B cell (primary cell): ENCODE results near the gene LPXN. TPM values are rescaled to one million over a fixed set of nuclear protein-coding genes. Genes with fewer than 3 reads are reported as not detected.

Experiments
- ATAC-seq: fragments of 200-7000 bp; cut with Tn5 transposase; one replicate; pipeline ENCODE4 v1.10.0; 2021; ENCODE audit warnings: low read depth, mild to moderate bottlenecking, moderate number of reproducible peaks, moderate library complexity
- CTCF ChIA-PET: fragments of 350-600 bp; sonication (Branson Sonifier 250); formaldehyde crosslinking; loops from one replicate; lab custom pipeline; 2021; ENCODE audit warnings: antibody characterized with exemption, inconsistent platforms; lab: Charles Lee
- POLR2A ChIA-PET: fragments of 350-600 bp; sonication (Branson Sonifier 250); formaldehyde crosslinking; loops from one replicate; lab custom pipeline; 2021; ENCODE audit warnings: antibody characterized with exemption; lab: Charles Lee
- DNase-seq: peaks from one replicate; pipeline ENCODE4 v3.0.0; 2013
- H2AFZ ChIP-seq: 2 replicates; pipeline ENCODE4 v1.6.1; 2012; ENCODE audit warnings: mild to moderate bottlenecking, low read depth, low read length; ENCODE audit not compliant: insufficient read depth, poor library complexity, severe bottlenecking
- H3K27ac ChIP-seq, 2 donors: 1 replicate in 1 of 2; 2 replicates in 1 of 2; pipeline ENCODE4 v1.5.1; 2012 to 2013; ENCODE audit warnings: low read length in 2 of 2, mild to moderate bottlenecking in 2 of 2, moderate library complexity in 1 of 2
- H3K27me3 ChIP-seq, 4 experiments: fragments of 200-600 bp in 1 of 4; sonication (generic) in 1 of 4; replicated peaks in 1 of 4; 1 replicate in 2 of 4; 2 replicates in 2 of 4; pipeline versions ENCODE4 v1.6.1 to v1.7.0; 2013 to 2016; ENCODE audit warnings: low read length in 3 of 4, mild to moderate bottlenecking in 2 of 4, mixed read lengths in 1 of 4, moderate library complexity in 1 of 4; ENCODE audit not compliant: insufficient read depth in 4 of 4, control insufficient read depth in 3 of 4; ENCODE audit errors: control extremely low read depth in 1 of 4
- H3K36me3 ChIP-seq, 2 experiments: replicated peaks in 1 of 2; 1 replicate in 1 of 2; 2 replicates in 1 of 2; pipeline versions ENCODE4 v1.6.1 to v1.7.1; 2013; ENCODE audit warnings: low read length in 1 of 2; ENCODE audit not compliant: insufficient read depth in 2 of 2, control insufficient read depth in 1 of 2; ENCODE audit errors: control extremely low read depth in 1 of 2, extremely low read depth in 1 of 2
- H3K4me1 ChIP-seq, 2 donors: fragments of 200-600 bp in 1 of 2; sonication (generic) in 1 of 2; 1 replicate in 1 of 2; 2 replicates in 1 of 2; pipeline versions ENCODE4 v1.5.1 to v1.6.1; 2013 to 2017; ENCODE audit warnings: low read length in 2 of 2; ENCODE audit not compliant: control insufficient read depth in 2 of 2, insufficient read depth in 2 of 2
- H3K4me2 ChIP-seq: replicated peaks from 2 replicates; pipeline ENCODE3; 2012; ENCODE audit warnings: mild to moderate bottlenecking, low read depth, low read length; ENCODE audit not compliant: poor library complexity, severe bottlenecking
- H3K4me3 ChIP-seq, 5 experiments: fragments of 200-600 bp in 1 of 5; sonication (generic) in 1 of 5; 1 replicate in 3 of 5; 2 replicates in 2 of 5; pipeline versions ENCODE4 v1.5.1 to v1.7.0; 2011 to 2016; ENCODE audit warnings: low read length in 4 of 5, mild to moderate bottlenecking in 4 of 5, low read depth in 2 of 5, control low read depth in 1 of 5, moderate library complexity in 1 of 5; ENCODE audit not compliant: insufficient read depth in 1 of 5; ENCODE audit errors: control extremely low read depth in 1 of 5, extremely low read depth in 1 of 5
- H3K79me2 ChIP-seq: fragments of 200-600 bp; sonication (generic); one replicate; pipeline ENCODE4 v1.6.0; 2016; ENCODE audit warnings: low read length; ENCODE audit not compliant: control insufficient read depth, insufficient read depth
- H3K9ac ChIP-seq: fragments of 200-600 bp; sonication (generic); 2 replicates; pipeline ENCODE4 v1.6.1; 2017; ENCODE audit warnings: mild to moderate bottlenecking, low read length, moderate library complexity
- H3K9me3 ChIP-seq, 3 donors: one replicate each; pipeline versions ENCODE4 v1.6.1 to v1.7.1; 2013; ENCODE audit warnings: low read length in 2 of 3; ENCODE audit not compliant: control insufficient read depth in 2 of 3, insufficient read depth in 1 of 3; ENCODE audit errors: control extremely low read depth in 1 of 3
- H4K20me1 ChIP-seq: 2 replicates; pipeline ENCODE4 v1.6.0; 2012; ENCODE audit warnings: mild to moderate bottlenecking, low read length; ENCODE audit not compliant: insufficient read depth, control insufficient read depth, poor library complexity, severe bottlenecking
- H3K27ac Mint-ChIP-seq: one replicate; pipeline ENCODE4 v1.8.0; 2021; ENCODE audit warnings: mixed read lengths
- H3K27me3 Mint-ChIP-seq: one replicate; pipeline ENCODE4 v1.8.0; 2021; ENCODE audit warnings: mixed read lengths
- H3K4me1 Mint-ChIP-seq: one replicate; pipeline ENCODE4 v1.8.0; 2021; ENCODE audit warnings: mixed read lengths
- H3K4me3 Mint-ChIP-seq: one replicate; pipeline ENCODE4 v1.8.0; 2021; ENCODE audit warnings: mixed read lengths
- H3K9me3 Mint-ChIP-seq: one replicate; pipeline ENCODE4 v1.8.0; 2022; ENCODE audit warnings: mixed read lengths; ENCODE audit not compliant: insufficient read depth
- CTCF ChIP-seq: fragments of 200-600 bp; IDR thresholded peaks from one replicate; pipeline ENCODE4 v1.8.0; 2022; ENCODE audit warnings: antibody characterized with exemption, mild to moderate bottlenecking
- EZH2 ChIP-seq: IDR thresholded peaks from 2 replicates; pipeline ENCODE4 v1.6.1; 2012; ENCODE audit warnings: borderline replicate concordance, low read depth, mild to moderate bottlenecking, moderate library complexity, low read length; ENCODE audit not compliant: insufficient read depth, poor library complexity, severe bottlenecking
- WGBS: methylation state at CpG from one replicate; pipeline ENCODE4 v1.1.5; 2013; ENCODE audit warnings: missing lambda C conversion rate; ENCODE audit not compliant: insufficient coverage; 5-methylcytosine and 5-hydroxymethylcytosine counted together
- intact Hi-C: fragments of 100-400 bp; cut with micrococcal nuclease; formaldehyde crosslinking; loops from one replicate; pipeline ENCODE4 v1.10.0; 2022
- polyA plus RNA-seq: library from polyadenylated mRNA; depleted of rRNA; stranded (reverse); fragments of >200 nt; gene quantifications from 2 replicates; pipeline ENCODE4 v1.2.3, GENCODE V29; 2012
- total RNA-seq, 2 donors: library from RNA; stranded (reverse); fragments of 120-200 nt in 1 of 2; gene quantifications; 1 replicate in 1 of 2; 2 replicates in 1 of 2; pipeline versions ENCODE4 v1.2.3 to v1.2.4, GENCODE V29; 2013 to 2022

Gene LPXN
- total and polyA plus RNA-seq, 2 donors (not counting 1 experiment from before 2014, with no cell fraction given): 59.2 to 209 TPM

- H3K9me3 Mint-ChIP-seq: no peaks in the 10 kb centered on the region
- no peak overlapping the region for H3K4me3 ChIP-seq
- H3K4me2 ChIP-seq: no peak overlapping the region
- H3K36me3 ChIP-seq: peaks cover 9 to 29% of the 10 kb centered on the region in 2 experiments
- no peak overlapping the region for H3K4me3 Mint-ChIP-seq
- H3K27me3 Mint-ChIP-seq: no peaks in the 10 kb centered on the region
- H3K9ac ChIP-seq: no peak overlapping the region
- H3K4me1 Mint-ChIP-seq: peaks cover 61% of the 10 kb centered on the region
- H2AFZ ChIP-seq: no peak overlapping the region
- H3K27ac Mint-ChIP-seq: peak overlapping the region; percentile 54
- intact Hi-C loops: no loop called here
- CTCF ChIA-PET: interaction anchor here (0.8 to 2.2 kb wide), 7 partner anchors 17 to 551 kb away, joined by 3 to 22 read pairs (median 4); no protein-coding TSS in a partner anchor
- H4K20me1 ChIP-seq: peaks cover 36% of the 10 kb centered on the region
- ATAC-seq (no peak), DNase-seq (no peak)
- peaks cover 60% of the 10 kb centered on the region for H3K79me2 ChIP-seq
- no peak for TF ChIP-seq CTCF
- TF ChIP-seq EZH2: no peak
- no CpG with 5 or more reads among the region's 4 CpGs for WGBS
- no peaks in the 10 kb centered on the region for H3K27me3 ChIP-seq
- H3K4me1 ChIP-seq: peaks cover 11 to 20% of the 10 kb centered on the region in 2 donors
- H3K9me3 ChIP-seq: no peaks in the 10 kb centered on the region
- H3K27ac ChIP-seq: no peak overlapping the region
- POLR2A ChIA-PET: interaction anchor here (0.8 kb wide), 2 partner anchors 9 to 30 kb away, joined by 3 to 4 read pairs; no protein-coding TSS in a partner anchor
These were observed 31.5 kb upstream of the LPXN start for GRCh38 chr11:58606930-58607714.

GRCh38 chr11:58600510-58600909 lies 24.9 kb upstream of the LPXN start:
- TF ChIP-seq CTCF (no peak), EZH2 (no peak)
- Histone ChIP-seq H4K20me1 (peaks cover 72% of the 10 kb centered on the region), H3K4me3 (no peak overlapping the region), H3K27me3 (no peaks in the 10 kb centered on the region), H3K4me2 (peak overlapping the region; percentile 14), H3K9me3 (no peaks in the 10 kb centered on the region), H3K27ac (no peak overlapping the region), H2AFZ (no peak overlapping the region), H3K36me3 (peaks cover 0 to 19% of the 10 kb centered on the region in 2 experiments), H3K79me2 (peaks cover 98% of the 10 kb centered on the region), H3K9ac (no peak overlapping the region), H3K4me1 (peaks cover 8 to 28% of the 10 kb centered on the region in 2 donors)
- Mint-ChIP-seq H3K27ac (no peak overlapping the region), H3K4me1 (peaks cover 69% of the 10 kb centered on the region), H3K9me3 (no peaks in the 10 kb centered on the region), H3K27me3 (no peaks in the 10 kb centered on the region), H3K4me3 (no peak overlapping the region)
- ChIA-PET CTCF (interaction anchor here (1.1 kb wide), 1 partner anchor 24 kb away, joined by 4 read pairs; no protein-coding TSS in a partner anchor), POLR2A (no interaction called here)
- DNase-seq: no peak
- ATAC-seq: no peak
- WGBS: no CpG with 5 or more reads among the region's 2 CpGs
- intact Hi-C loops: no loop called here
